A549 (cell line): ENCODE measurements around the gene VPS41.

Source experiments
- EP300 ChIP-seq, 2 experiments: fragments of >200 bp; sonication (Bioruptor Twin); formaldehyde crosslinking; IDR thresholded peaks; 2 replicates in 1 of 2; 3 replicates in 1 of 2; pipeline ENCODE4 v1.6.1; 2016 to 2017
- RAD21 ChIP-seq, 2 experiments: fragments of >200 bp in 1 of 2; sonication (Bioruptor Twin) in 1 of 2; formaldehyde crosslinking in 1 of 2; IDR thresholded peaks in 1 of 2; conservative IDR thresholded peaks in 1 of 2; 2 replicates in 1 of 2; 3 replicates in 1 of 2; pipeline ENCODE4 v1.6.1; 2012 to 2018; ENCODE audit warnings: inconsistent platforms in 1 of 2
- TF ChIP-seq, protein P1 (sequence below): fragments of >200 bp; sonication (Bioruptor Twin); formaldehyde crosslinking; IDR thresholded peaks from 3 replicates; pipeline ENCODE4 v1.5.1; 2016

DNA sequence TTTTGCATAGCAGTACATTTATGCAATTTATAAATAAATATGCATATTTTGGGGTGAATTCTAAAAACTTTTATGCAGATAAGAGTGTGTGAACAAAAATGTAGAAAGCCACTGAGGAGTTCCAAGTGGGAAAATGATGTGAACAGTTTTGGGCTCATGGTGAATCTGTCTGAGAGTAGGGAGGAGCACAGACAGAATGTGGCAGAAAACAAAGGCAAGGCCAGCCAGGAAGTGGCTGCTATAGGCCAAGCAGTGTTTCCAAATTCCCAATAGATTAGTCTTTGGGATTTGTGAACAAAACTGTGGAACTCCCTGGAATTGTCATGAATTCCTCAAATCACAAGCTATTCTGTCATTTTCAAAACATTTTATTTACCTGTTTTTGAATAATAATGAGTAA, 204.2 kb downstream of the VPS41 start:
- TF ChIP-seq EP300 (IDR thresholded peaks at IDR 0.05) = no peak
- TF ChIP-seq, protein P1, sequence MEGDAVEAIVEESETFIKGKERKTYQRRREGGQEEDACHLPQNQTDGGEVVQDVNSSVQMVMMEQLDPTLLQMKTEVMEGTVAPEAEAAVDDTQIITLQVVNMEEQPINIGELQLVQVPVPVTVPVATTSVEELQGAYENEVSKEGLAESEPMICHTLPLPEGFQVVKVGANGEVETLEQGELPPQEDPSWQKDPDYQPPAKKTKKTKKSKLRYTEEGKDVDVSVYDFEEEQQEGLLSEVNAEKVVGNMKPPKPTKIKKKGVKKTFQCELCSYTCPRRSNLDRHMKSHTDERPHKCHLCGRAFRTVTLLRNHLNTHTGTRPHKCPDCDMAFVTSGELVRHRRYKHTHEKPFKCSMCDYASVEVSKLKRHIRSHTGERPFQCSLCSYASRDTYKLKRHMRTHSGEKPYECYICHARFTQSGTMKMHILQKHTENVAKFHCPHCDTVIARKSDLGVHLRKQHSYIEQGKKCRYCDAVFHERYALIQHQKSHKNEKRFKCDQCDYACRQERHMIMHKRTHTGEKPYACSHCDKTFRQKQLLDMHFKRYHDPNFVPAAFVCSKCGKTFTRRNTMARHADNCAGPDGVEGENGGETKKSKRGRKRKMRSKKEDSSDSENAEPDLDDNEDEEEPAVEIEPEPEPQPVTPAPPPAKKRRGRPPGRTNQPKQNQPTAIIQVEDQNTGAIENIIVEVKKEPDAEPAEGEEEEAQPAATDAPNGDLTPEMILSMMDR = no peak
- no peak for TF ChIP-seq RAD21 (conservative IDR thresholded peaks at IDR 0.05 in 1 of 2, IDR thresholded peaks at IDR 0.05 in 1 of 2)
